ENCODE results near the gene DGCR8.

DGCR8 gene

DNA sequence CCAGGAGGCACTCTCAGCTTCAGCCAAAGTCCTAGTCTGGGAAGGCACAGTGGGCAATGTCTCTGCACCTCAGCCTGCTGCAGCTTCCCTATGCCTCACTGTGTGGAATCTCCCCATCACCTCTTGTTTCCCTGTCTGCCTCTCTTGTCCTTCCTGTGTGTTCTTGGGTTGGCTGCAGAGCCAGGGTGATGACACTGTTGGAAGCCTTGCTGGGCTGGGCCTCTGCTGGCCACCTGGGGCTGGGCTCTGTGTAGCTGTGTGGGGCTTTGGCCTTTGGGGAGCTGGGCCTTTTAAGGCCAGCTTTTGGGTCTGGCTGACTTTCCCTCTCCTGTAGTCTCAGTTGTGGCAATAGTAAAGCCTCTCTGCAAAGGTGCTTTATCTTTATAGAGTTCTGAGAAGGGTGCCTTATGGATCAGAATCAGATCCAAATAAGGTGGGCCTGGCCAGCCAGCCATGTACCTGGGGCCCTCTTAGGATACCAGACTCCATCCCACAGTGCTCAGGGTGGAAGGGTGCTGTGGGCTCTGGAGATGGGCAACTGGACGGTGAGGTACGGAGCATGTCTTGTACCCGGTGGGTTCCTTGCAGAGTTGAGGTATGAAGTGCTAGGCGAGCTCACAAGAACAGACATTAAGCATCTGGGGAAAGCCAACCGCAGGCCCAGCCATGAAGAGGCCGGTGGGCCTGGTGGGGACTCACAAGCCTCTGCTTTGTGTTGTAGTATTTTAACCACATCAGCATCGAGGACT lies 25.6 kb downstream of the DGCR8 start:
- H3K4me3 ChIP-seq (ENCODE audit: low read depth in 1 of 2, low read length in 2 of 2) = no peak overlapping the region
- peaks cover 60 to 90% of the 10 kb centered on the region in 2 donors for H3K36me3 ChIP-seq (ENCODE audit: control insufficient read depth in 1 of 2, insufficient read depth in 2 of 2, low read length in 2 of 2)
- H3K27me3 ChIP-seq (ENCODE audit: control insufficient read depth in 1 of 2, insufficient read depth in 2 of 2, low read length in 2 of 2) = no peaks in the 10 kb centered on the region
- H3K27ac ChIP-seq (ENCODE audit: low read depth, low read length) = no peak overlapping the region
- no peak overlapping the region for H3K9ac ChIP-seq (ENCODE audit: low read depth in 1 of 2, low read length in 2 of 2)
- H3K4me1 ChIP-seq (ENCODE audit: control insufficient read depth in 1 of 2, insufficient read depth in 2 of 2, low read length in 2 of 2) = no peaks in the 10 kb centered on the region
- no peaks in the 10 kb centered on the region for H3K9me3 ChIP-seq (ENCODE audit: control insufficient read depth in 1 of 2, low read length in 2 of 2)

DNA sequence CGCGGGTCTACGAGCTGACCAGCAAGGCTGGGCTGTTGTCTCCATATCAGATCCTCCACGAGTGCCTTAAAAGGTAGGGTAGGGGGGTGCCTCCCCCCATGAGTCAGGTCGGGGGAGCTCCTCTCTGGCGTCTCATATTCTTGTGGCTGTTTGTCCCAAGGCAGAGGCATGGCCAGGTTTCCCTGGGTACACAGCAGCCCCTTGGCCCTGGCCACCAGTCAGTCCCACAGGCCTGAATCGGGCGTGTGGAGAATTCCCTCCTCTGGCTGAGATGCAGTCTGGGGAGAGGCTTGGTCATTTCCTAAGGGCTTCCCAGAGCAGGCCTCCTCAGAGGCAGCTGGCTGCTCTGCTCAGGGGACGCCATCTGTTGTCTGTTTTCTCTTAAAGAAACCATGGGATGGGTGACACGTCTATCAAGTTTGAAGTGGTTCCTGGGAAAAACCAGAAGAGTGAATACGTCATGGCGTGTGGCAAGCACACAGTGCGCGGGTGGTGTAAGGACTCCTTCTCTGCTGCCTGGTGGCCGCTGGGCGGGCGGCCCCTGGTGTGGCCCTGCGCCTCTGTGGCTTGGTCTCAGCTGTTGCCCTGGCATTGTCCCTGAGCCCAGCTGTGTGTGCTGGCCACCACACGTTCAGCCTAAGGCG lies 26.3 kb downstream of the DGCR8 start:
- H3K27ac ChIP-seq (ENCODE audit: low read depth, low read length) = no peak overlapping the region
- no peaks in the 10 kb centered on the region for H3K9me3 ChIP-seq (ENCODE audit: control insufficient read depth in 1 of 2, low read length in 2 of 2)
- H3K9ac ChIP-seq (ENCODE audit: low read depth in 1 of 2, low read length in 2 of 2) = no peak overlapping the region
- no peak overlapping the region for H3K4me3 ChIP-seq (ENCODE audit: low read depth in 1 of 2, low read length in 2 of 2)
- H3K27me3 ChIP-seq (ENCODE audit: control insufficient read depth in 1 of 2, insufficient read depth in 2 of 2, low read length in 2 of 2) = no peaks in the 10 kb centered on the region
- H3K4me1 ChIP-seq (ENCODE audit: control insufficient read depth in 1 of 2, insufficient read depth in 2 of 2, low read length in 2 of 2) = no peaks in the 10 kb centered on the region
- H3K36me3 ChIP-seq (ENCODE audit: control insufficient read depth in 1 of 2, insufficient read depth in 2 of 2, low read length in 2 of 2) = peaks cover 60 to 89% of the 10 kb centered on the region in 2 donors

DNA sequence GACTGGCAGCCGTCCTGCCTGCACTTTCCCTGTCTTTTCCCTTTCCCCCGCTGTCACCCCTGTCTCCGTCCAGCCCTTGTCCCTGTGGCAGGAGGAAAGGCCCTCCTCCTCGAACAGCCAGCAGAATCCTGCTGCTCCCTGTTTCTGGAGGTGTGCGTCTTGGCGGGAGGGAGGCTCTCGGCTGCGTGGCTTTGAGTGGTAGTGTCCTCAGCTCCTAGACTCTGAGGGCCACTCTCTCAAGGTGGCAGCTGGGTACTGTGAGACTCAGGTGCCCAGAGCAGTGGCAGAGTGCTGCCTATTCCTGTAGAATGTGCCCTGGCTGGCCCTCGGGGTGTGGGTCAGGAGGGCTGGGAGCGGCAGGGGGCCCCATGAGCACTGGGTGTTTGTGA lies 26.8 kb downstream of the DGCR8 start:
- Histone ChIP-seq H3K9ac (ENCODE audit: low read depth in 1 of 2, low read length in 2 of 2) (no peak overlapping the region), H3K27ac (ENCODE audit: low read depth, low read length) (no peak overlapping the region), H3K27me3 (ENCODE audit: control insufficient read depth in 1 of 2, insufficient read depth in 2 of 2, low read length in 2 of 2) (no peaks in the 10 kb centered on the region), H3K4me1 (ENCODE audit: control insufficient read depth in 1 of 2, insufficient read depth in 2 of 2, low read length in 2 of 2) (no peaks in the 10 kb centered on the region), H3K9me3 (ENCODE audit: control insufficient read depth in 1 of 2, low read length in 2 of 2) (no peaks in the 10 kb centered on the region), H3K36me3 (ENCODE audit: control insufficient read depth in 1 of 2, insufficient read depth in 2 of 2, low read length in 2 of 2) (peaks cover 57 to 88% of the 10 kb centered on the region in 2 donors), H3K4me3 (ENCODE audit: low read depth in 1 of 2, low read length in 2 of 2) (no peak overlapping the region)

DNA sequence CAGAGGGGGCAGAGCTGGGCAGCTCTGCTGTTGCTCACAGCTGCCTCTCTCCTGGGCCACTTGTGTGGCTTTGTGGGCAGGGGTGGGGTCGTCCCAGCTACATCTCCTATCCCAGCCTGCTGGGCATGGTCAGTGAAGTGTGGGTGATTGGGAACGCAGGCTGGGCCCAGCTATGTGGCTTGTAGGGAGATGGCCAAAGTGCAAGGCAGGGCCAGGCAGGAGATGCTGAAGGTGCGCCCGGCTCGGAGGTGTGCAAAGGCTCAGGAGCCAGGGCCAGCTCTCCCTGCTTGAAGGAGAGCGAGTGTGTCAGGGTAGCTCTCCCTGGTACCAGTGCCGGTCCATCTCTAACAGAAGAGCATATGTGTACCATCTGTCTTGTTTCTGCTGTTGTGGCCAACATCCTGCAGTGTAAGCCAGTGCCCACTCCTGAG lies 27.4 kb downstream of the DGCR8 start:
- no peaks in the 10 kb centered on the region for H3K4me1 ChIP-seq (ENCODE audit: control insufficient read depth in 1 of 2, insufficient read depth in 2 of 2, low read length in 2 of 2)
- no peak overlapping the region for H3K9ac ChIP-seq (ENCODE audit: low read depth in 1 of 2, low read length in 2 of 2)
- no peaks in the 10 kb centered on the region for H3K9me3 ChIP-seq (ENCODE audit: control insufficient read depth in 1 of 2, low read length in 2 of 2)
- no peaks in the 10 kb centered on the region for H3K27me3 ChIP-seq (ENCODE audit: control insufficient read depth in 1 of 2, insufficient read depth in 2 of 2, low read length in 2 of 2)
- H3K36me3 ChIP-seq (ENCODE audit: control insufficient read depth in 1 of 2, insufficient read depth in 2 of 2, low read length in 2 of 2) = peaks cover 51 to 86% of the 10 kb centered on the region in 2 donors
- H3K4me3 ChIP-seq (ENCODE audit: low read depth in 1 of 2, low read length in 2 of 2) = no peak overlapping the region
- no peak overlapping the region for H3K27ac ChIP-seq (ENCODE audit: low read depth, low read length)

DNA sequence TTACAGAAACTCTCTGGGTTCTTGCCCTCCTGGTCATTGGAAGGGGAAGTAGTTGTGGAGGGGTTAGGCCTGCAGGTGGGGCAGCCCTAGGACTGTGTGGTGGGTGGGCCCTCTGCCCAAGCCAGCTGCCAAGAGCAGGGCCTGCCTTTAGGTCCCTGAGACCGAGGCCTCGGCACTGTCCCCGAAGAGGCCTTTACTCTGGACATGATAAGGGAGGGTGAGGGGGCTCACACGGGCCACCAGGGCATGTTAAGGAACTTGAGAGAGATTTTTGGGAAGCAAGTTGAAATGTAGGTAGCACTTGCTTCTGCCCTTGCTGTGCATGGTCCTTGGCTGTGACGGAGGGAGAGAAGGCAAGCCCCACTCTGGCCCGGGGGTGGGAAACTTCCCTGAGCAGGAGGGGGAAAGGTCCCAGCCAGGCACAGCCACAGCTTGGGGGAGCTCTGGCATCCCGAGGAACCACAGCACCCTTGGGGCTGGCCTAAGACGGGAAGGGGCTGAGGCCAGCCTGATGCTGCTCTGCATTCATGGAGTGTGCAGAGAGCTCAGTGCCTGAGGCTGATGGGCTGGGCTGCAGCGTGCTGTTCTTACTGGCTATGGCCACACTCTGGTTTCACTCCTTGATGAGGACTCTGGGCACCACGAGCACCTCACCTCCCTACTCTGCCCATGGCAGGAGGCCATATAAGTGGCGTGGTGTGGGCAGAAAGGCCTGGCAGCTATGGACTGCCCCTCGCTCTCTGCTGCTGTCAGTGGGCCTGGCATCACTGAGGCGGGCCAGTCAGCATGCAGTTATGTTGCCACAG lies 28.1 kb downstream of the DGCR8 start:
- Histone ChIP-seq H3K9me3 (ENCODE audit: control insufficient read depth in 1 of 2, low read length in 2 of 2) (no peaks in the 10 kb centered on the region), H3K27ac (ENCODE audit: low read depth, low read length) (no peak overlapping the region), H3K4me1 (ENCODE audit: control insufficient read depth in 1 of 2, insufficient read depth in 2 of 2, low read length in 2 of 2) (no peaks in the 10 kb centered on the region), H3K4me3 (ENCODE audit: low read depth in 1 of 2, low read length in 2 of 2) (no peak overlapping the region), H3K9ac (ENCODE audit: low read depth in 1 of 2, low read length in 2 of 2) (no peak overlapping the region), H3K36me3 (ENCODE audit: control insufficient read depth in 1 of 2, insufficient read depth in 2 of 2, low read length in 2 of 2) (peaks cover 51 to 89% of the 10 kb centered on the region in 2 donors), H3K27me3 (ENCODE audit: control insufficient read depth in 1 of 2, insufficient read depth in 2 of 2, low read length in 2 of 2) (no peaks in the 10 kb centered on the region)

DNA sequence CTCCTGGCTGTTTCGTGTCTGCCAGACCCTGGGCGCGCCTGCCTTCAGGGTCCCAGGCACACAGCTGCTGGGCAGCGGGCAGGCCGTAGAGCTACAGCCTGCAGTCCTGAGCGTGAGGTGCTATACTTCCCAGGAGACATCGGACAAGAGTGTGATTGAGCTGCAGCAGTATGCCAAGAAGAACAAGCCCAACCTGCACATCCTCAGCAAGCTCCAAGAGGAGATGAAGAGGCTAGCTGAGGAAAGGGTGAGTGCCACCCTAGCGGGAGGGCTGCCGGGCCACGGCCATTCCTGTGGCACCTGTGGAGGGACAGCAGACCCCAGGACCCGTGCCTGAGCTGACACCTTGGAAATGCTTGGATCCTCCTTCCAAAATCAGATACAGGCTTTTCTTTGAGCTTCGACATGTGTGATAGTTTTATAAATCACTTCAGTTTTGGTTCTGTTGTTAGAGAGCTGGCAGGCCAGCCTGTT lies 28.8 kb downstream of the DGCR8 start:
- Histone ChIP-seq H3K4me3 (ENCODE audit: low read depth in 1 of 2, low read length in 2 of 2) (no peak overlapping the region), H3K9ac (ENCODE audit: low read depth in 1 of 2, low read length in 2 of 2) (no peak overlapping the region), H3K36me3 (ENCODE audit: control insufficient read depth in 1 of 2, insufficient read depth in 2 of 2, low read length in 2 of 2) (peaks cover 51 to 89% of the 10 kb centered on the region in 2 donors), H3K9me3 (ENCODE audit: control insufficient read depth in 1 of 2, low read length in 2 of 2) (no peaks in the 10 kb centered on the region), H3K27ac (ENCODE audit: low read depth, low read length) (no peak overlapping the region), H3K4me1 (ENCODE audit: control insufficient read depth in 1 of 2, insufficient read depth in 2 of 2, low read length in 2 of 2) (no peaks in the 10 kb centered on the region), H3K27me3 (ENCODE audit: control insufficient read depth in 1 of 2, insufficient read depth in 2 of 2, low read length in 2 of 2) (no peaks in the 10 kb centered on the region)

DNA sequence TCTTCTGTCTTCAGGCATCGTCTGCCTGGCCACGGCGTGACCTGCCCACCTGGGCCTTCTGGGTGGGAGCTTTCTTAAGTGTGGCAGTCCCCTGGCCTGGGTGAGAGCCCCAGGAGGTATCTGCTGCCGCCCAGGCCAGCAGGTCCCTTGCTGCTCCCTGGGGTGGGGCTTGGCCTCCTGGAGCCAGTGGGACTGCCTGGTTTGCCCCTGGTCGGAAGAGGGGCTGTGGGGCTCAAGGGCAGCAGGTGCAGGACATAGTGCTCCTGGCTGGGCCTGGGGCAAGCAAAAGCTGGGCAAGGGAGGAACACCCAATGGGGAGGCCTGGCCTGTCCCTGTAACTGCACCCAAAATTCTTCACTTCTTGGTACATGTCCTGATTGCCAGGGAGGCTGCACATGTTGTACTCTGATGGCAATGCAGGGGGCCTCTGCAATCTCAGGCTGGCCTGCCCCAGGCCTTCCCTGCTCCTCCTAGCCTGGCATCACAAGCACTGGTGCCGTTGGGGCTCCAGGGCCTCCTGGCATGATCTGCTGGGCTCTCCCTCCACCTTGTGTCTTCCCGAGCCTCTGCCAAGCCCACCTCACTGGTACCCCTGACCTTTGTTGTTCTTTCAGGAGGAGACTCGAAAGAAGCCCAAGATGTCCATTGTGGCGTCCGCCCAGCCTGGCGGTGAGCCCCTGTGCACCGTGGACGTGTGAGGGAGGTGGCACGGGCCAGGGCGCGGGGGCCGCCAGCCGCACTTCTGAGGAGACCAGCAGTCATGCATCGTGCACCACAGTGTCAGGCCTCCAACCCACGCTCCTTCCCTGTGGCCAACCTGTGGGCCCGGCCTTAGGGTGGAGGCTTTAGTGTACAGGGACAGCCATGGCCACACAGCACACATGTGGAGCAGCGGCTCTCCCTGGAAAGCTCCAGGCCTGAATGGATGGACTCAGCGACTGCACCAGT lies 29.6 kb downstream of the DGCR8 start:
- H3K9ac ChIP-seq (ENCODE audit: low read depth in 1 of 2, low read length in 2 of 2) = no peak overlapping the region
- H3K27ac ChIP-seq (ENCODE audit: low read depth, low read length) = no peak overlapping the region
- H3K27me3 ChIP-seq (ENCODE audit: control insufficient read depth in 1 of 2, insufficient read depth in 2 of 2, low read length in 2 of 2) = no peaks in the 10 kb centered on the region
- peaks cover 47 to 92% of the 10 kb centered on the region in 2 donors for H3K36me3 ChIP-seq (ENCODE audit: control insufficient read depth in 1 of 2, insufficient read depth in 2 of 2, low read length in 2 of 2)
- H3K9me3 ChIP-seq (ENCODE audit: control insufficient read depth in 1 of 2, low read length in 2 of 2) = no peaks in the 10 kb centered on the region
- H3K4me3 ChIP-seq (ENCODE audit: low read depth in 1 of 2, low read length in 2 of 2) = no peak overlapping the region
- H3K4me1 ChIP-seq (ENCODE audit: control insufficient read depth in 1 of 2, insufficient read depth in 2 of 2, low read length in 2 of 2) = no peaks in the 10 kb centered on the region

DNA sequence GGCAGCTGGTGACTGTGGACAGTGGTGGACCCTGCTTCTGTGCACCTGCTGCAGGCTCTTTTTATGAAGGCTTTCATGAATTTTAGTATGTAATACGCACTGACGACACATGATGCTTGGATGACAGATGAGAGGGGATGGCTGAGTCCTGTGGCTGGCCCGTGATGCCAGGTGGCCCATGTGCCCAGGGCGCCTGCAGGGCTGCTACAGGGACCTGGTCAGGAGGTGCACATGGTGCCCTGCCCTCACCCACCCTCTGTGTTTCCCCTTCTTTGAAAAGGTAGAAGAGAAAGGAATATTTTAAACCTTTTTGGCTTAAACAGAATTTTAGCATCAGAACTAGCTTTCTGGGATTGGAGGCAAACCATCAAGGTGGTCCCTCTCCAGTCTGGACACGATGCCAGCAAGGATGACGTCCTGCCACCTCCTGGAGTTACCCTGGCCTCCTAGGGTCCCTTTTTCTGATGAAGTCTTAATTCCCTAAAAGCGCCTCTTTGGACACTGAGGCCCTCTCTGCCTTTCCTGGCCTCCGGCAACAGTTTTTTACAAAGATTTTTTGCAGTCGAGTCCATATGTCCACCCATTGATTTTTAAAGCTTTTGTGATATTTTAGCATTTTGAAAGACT lies 30.4 kb downstream of the DGCR8 start:
- peaks cover 43 to 92% of the 10 kb centered on the region in 2 donors for H3K36me3 ChIP-seq (ENCODE audit: control insufficient read depth in 1 of 2, insufficient read depth in 2 of 2, low read length in 2 of 2)

DNA sequence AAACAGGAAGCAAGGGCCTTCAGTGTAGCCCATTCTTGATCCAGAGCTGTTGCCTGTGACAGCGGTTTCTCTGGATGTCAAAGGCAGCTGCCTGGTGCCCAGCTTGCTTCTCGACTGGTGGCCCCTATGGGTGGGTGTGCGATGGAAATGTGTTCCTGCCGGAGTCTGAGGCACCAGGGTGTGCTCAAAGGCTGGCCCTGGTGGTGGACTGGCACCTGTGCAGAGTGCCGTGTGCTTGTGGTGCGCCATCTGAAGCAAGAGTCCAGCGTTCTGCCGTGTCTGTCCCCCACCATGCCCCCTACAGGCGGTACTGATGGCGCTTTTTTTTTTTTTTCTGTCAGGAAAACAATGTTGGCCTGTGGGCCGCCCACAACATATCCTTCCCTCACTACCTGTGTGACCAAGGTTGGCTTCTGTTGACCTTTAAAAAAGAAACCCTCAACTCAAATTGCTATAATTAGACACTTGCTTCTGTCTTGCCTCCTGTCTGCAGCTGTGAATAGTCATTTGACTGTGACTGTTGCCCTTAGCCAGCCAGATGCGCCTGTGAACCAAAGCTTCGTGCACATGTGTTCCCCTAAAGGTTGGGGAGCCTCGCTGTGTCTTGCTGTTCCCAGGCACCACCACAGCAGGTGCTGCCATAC lies 31.1 kb downstream of the DGCR8 start:
- Histone ChIP-seq H3K27ac (ENCODE audit: low read depth, low read length) (no peak overlapping the region), H3K9me3 (ENCODE audit: control insufficient read depth in 1 of 2, low read length in 2 of 2) (no peaks in the 10 kb centered on the region), H3K27me3 (ENCODE audit: control insufficient read depth in 1 of 2, insufficient read depth in 2 of 2, low read length in 2 of 2) (no peaks in the 10 kb centered on the region), H3K4me3 (ENCODE audit: low read depth in 1 of 2, low read length in 2 of 2) (no peak overlapping the region), H3K9ac (ENCODE audit: low read depth in 1 of 2, low read length in 2 of 2) (no peak overlapping the region), H3K36me3 (ENCODE audit: control insufficient read depth in 1 of 2, insufficient read depth in 2 of 2, low read length in 2 of 2) (peaks cover 37 to 92% of the 10 kb centered on the region in 2 donors), H3K4me1 (ENCODE audit: control insufficient read depth in 1 of 2, insufficient read depth in 2 of 2, low read length in 2 of 2) (peaks cover 8 to 9% of the 10 kb centered on the region in 2 donors)

More for the DNA sequence above, 30.4 kb downstream of the DGCR8 start:
- Histone ChIP-seq H3K9ac (ENCODE audit: low read depth in 1 of 2, low read length in 2 of 2) (no peak overlapping the region), H3K4me3 (ENCODE audit: low read depth in 1 of 2, low read length in 2 of 2) (no peak overlapping the region), H3K9me3 (ENCODE audit: control insufficient read depth in 1 of 2, low read length in 2 of 2) (no peaks in the 10 kb centered on the region), H3K27me3 (ENCODE audit: control insufficient read depth in 1 of 2, insufficient read depth in 2 of 2, low read length in 2 of 2) (no peaks in the 10 kb centered on the region), H3K27ac (ENCODE audit: low read depth, low read length) (no peak overlapping the region), H3K4me1 (ENCODE audit: control insufficient read depth in 1 of 2, insufficient read depth in 2 of 2, low read length in 2 of 2) (peaks cover 1 to 2% of the 10 kb centered on the region in 2 donors)

All from duodenal mucosa (tissue), 2 donors.